ENCODE results near the gene NIPAL4.

GRCh38 chr5:157449011-157449723 lies 10.8 kb upstream of the NIPAL4 start:
- no peak for TF ChIP-seq CTCF (conservative IDR thresholded peaks at IDR 0.05)
- TF ChIP-seq ZFX (IDR thresholded peaks at IDR 0.05) = no peak
